Neural progenitor cell (in vitro differentiated cells): ENCODE data around the gene CD300C.

Experiments
- CTCF ChIP-seq: fragments of 200-600 bp; sonication (generic); IDR thresholded peaks from 2 replicates; pipeline ENCODE4 v1.5.1; 2017; ENCODE audit warnings: antibody characterized with exemption, mild to moderate bottlenecking
- EZH2 ChIP-seq: fragments of 200-600 bp; sonication (generic); IDR thresholded peaks from 2 replicates; pipeline ENCODE4 v1.6.1; 2017; ENCODE audit warnings: antibody characterized with exemption, mild to moderate bottlenecking, moderate library complexity
- EZH2phosphoT487 ChIP-seq: fragments of 200-600 bp; sonication (generic); IDR thresholded peaks from 2 replicates; pipeline ENCODE4 v1.6.1; 2017; ENCODE audit warnings: antibody characterized with exemption

GRCh38 chr17:74546586-74546985, 671 bp upstream of the CD300C start:
- TF ChIP-seq CTCF: no peak
- no peak for TF ChIP-seq EZH2
- TF ChIP-seq EZH2phosphoT487: no peak
